Calu3 (cell line): ENCODE data around the gene DGKG. TPM values are rescaled to one million over a fixed set of nuclear protein-coding genes. Genes with fewer than 3 reads are reported as not detected.

Experiments
- BruUV-seq: library from RNA; stranded (reverse); fragments of 400-500 nt; replicated peaks from 2 replicates; lab custom pipeline; 2021; lab: Mats Ljungman, UMichigan
- CTCF ChIA-PET: fragments of 300-600 bp; sonication (Branson Sonifier 250); formaldehyde crosslinking; loops from one replicate; lab custom pipeline; 2022; ENCODE audit warnings: antibody characterized with exemption; lab: Charles Lee
- DNase-seq: peaks from one replicate; pipeline ENCODE4 v3.0.0; 2022
- H3K27ac Mint-ChIP-seq: one replicate; pipeline ENCODE4 v1.8.0; 2022; ENCODE audit warnings: mixed read lengths; ENCODE audit not compliant: unreplicated experiment
- H3K27me3 Mint-ChIP-seq: one replicate; pipeline ENCODE4 v1.8.0; 2022; ENCODE audit warnings: mixed read lengths; ENCODE audit not compliant: unreplicated experiment
- H3K36me3 Mint-ChIP-seq: one replicate; pipeline ENCODE4 v1.8.0; 2022; ENCODE audit warnings: mild to moderate bottlenecking, moderate library complexity, mixed read lengths; ENCODE audit not compliant: insufficient read depth, unreplicated experiment
- H3K4me1 Mint-ChIP-seq: one replicate; pipeline ENCODE4 v1.8.0; 2022; ENCODE audit warnings: mild to moderate bottlenecking, low read depth, mixed read lengths; ENCODE audit not compliant: unreplicated experiment
- H3K4me3 Mint-ChIP-seq: one replicate; pipeline ENCODE4 v1.8.0; 2022; ENCODE audit warnings: mild to moderate bottlenecking, low read depth, moderate library complexity, mixed read lengths; ENCODE audit not compliant: unreplicated experiment
- H3K9me3 Mint-ChIP-seq: one replicate; pipeline ENCODE4 v1.8.0; 2022; ENCODE audit warnings: low read depth, mixed read lengths; ENCODE audit not compliant: unreplicated experiment
- CTCF ChIP-seq: fragments of 200-600 bp; IDR thresholded peaks from one replicate; pipeline ENCODE4 v1.8.0; 2022; ENCODE audit warnings: antibody characterized with exemption; ENCODE audit not compliant: unreplicated experiment
- intact Hi-C: fragments of 100-400 bp; cut with micrococcal nuclease; formaldehyde crosslinking; loops from one replicate; pipeline ENCODE4 v1.10.0; 2022; ENCODE audit not compliant: unreplicated experiment
- total RNA-seq: library from RNA; stranded (reverse); gene quantifications from 2 replicates; pipeline ENCODE4 v1.2.3, GENCODE V29; 2022

DGKG gene
- total RNA-seq, 1 experiment from 2014 or later: 5.7 TPM

GRCh38 chr3:186160691-186161243 lies 201.3 kb downstream of the DGKG start:
- Mint-ChIP-seq H3K36me3 (no peaks in the 10 kb centered on the region), H3K27ac (no peak overlapping the region), H3K4me3 (no peak overlapping the region), H3K27me3 (no peaks in the 10 kb centered on the region), H3K9me3 (no peaks in the 10 kb centered on the region), H3K4me1 (no peaks in the 10 kb centered on the region)
- TF ChIP-seq CTCF: no peak
- CTCF ChIA-PET: interaction anchor here (0.9 to 1.2 kb wide), 2 partner anchors 40 to 110 kb away, joined by 3 to 4 read pairs; no protein-coding TSS in a partner anchor
- intact Hi-C loops: no loop called here
- no TSS peak for BruUV-seq
- DNase-seq: no peak

GRCh38 chr3:186154641-186155040 lies 207.4 kb downstream of the DGKG start:
- H3K4me3 Mint-ChIP-seq: no peak overlapping the region
- H3K27ac Mint-ChIP-seq: no peak overlapping the region
- no peaks in the 10 kb centered on the region for H3K36me3 Mint-ChIP-seq
- no peak for TF ChIP-seq CTCF
- no peak for DNase-seq
- H3K9me3 Mint-ChIP-seq: no peaks in the 10 kb centered on the region
- peaks cover 19% of the 10 kb centered on the region for H3K4me1 Mint-ChIP-seq
- H3K27me3 Mint-ChIP-seq: no peaks in the 10 kb centered on the region
- intact Hi-C loops: loop anchor here (5.0 kb wide), 1 partner anchor 47 kb away; the partner anchor contains the start of gene ETV5
- BruUV-seq: no TSS peak
- CTCF ChIA-PET: no interaction called here

GRCh38 chr3:186152889-186153292 lies 209.1 kb downstream of the DGKG start:
- BruUV-seq: no TSS peak
- Mint-ChIP-seq H3K27ac (peak overlapping the region; percentile 48), H3K9me3 (no peaks in the 10 kb centered on the region), H3K4me3 (no peak overlapping the region), H3K4me1 (peaks cover 19% of the 10 kb centered on the region), H3K27me3 (no peaks in the 10 kb centered on the region), H3K36me3 (no peaks in the 10 kb centered on the region)
- TF ChIP-seq CTCF: no peak
- peak; percentile 45 for DNase-seq
- intact Hi-C loops: loop anchor here (5.0 kb wide), 1 partner anchor 46 kb away; the partner anchor contains the start of gene ETV5
- CTCF ChIA-PET: interaction anchor here (0.6 to 1.8 kb wide), 10 partner anchors 15 to 388 kb away, joined by 3 to 5 read pairs (median 3); no protein-coding TSS in a partner anchor

GRCh38 chr3:186152361-186152798 lies 209.7 kb downstream of the DGKG start:
- BruUV-seq: no TSS peak

More at GRCh38 chr3:186152361-186152798, 209.7 kb downstream of the DGKG start:
- H3K9me3 Mint-ChIP-seq: no peaks in the 10 kb centered on the region
- intact Hi-C loops: loop anchor here (5.0 kb wide), 1 partner anchor 45 kb away; the partner anchor contains the start of gene ETV5
- no peak overlapping the region for H3K4me3 Mint-ChIP-seq
- peaks cover 19% of the 10 kb centered on the region for H3K4me1 Mint-ChIP-seq
- DNase-seq: no peak
- H3K36me3 Mint-ChIP-seq: no peaks in the 10 kb centered on the region
- no peaks in the 10 kb centered on the region for H3K27me3 Mint-ChIP-seq
- H3K27ac Mint-ChIP-seq: no peak overlapping the region
- CTCF ChIA-PET: interaction anchor here (0.6 to 1.8 kb wide), 10 partner anchors 15 to 388 kb away, joined by 3 to 5 read pairs (median 3); no protein-coding TSS in a partner anchor
- no peak for TF ChIP-seq CTCF
